ENCODE data around the gene HECW1.

HECW1 gene

DNA sequence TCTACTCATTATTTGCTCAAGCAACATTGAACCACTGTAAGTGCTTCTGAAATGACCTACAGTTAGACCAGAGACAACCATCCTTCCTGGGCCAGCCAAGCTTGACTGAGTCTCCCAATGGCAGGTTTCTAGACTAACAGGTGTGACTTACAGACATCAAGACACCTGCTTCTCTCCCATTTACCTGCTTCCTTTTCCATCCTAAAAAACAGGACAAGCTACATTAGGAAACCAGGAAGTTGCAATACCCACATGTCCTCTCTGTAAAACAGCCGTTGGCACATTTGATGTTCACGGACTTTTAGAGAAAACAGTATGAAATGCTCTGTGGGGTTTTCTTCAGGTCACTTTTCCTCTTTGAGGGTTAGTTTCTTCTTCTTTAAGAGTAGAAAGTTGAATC, 4.0 kb downstream of the HECW1 start:
- Histone ChIP-seq H3K36me3 (peaks cover 0 to 8% (median 0%) of the 10 kb centered on the region in 11 experiments; a peak in 3 of 22 replicates), H3K9ac (peak overlapping the region in 4 of 11 experiments; percentile 4 to 19 (median 10); a peak in 3 of 22 replicates), H3K9me3 (replicated peaks in 1 of 11) (no peaks in the 10 kb centered on the region), H3K4me3 (peak overlapping the region in 7 of 10 experiments; percentile 6 to 76 (median 32); a peak in 6 of 20 replicates), H3K27me3 (peaks cover 0 to 53% (median 0%) of the 10 kb centered on the region in 11 experiments; a peak in 11 of 22 replicates), H4K20me1 (peaks cover 0 to 7% (median 0%) of the 10 kb centered on the region in 11 experiments; a peak in 1 of 22 replicates), H3K4me1 (peaks cover 65 to 73% (median 68%) of the 10 kb centered on the region in 10 experiments), H3K27ac (peak overlapping the region in 10 of 11 experiments; percentile 0 to 57 (median 34); a peak in 14 of 22 replicates), H3K4me2 (peak overlapping the region; percentile 71 to 100 (median 98))
- TF ChIP-seq Cebpa-rat (IDR thresholded peaks at IDR 0.05) = no peak

DNA sequence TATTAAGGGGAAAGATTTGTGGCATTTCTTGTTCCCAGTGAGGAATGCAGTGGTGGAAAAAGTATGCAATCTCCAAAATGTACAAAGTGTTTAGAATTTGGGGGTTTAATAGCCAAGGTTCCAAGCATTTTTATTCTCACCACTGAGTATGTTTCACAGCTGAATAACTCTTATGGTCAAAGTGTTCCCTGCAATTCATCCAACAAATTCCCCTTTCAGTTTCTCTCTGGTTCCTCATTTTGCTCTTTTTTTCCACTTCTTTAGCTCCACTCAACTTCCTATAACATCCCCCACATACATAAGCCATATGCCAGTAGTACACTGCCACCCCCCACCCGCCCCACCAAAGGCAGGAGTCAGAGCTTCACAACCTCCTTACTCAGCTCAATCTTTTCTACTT, 4.6 kb downstream of the HECW1 start:
- no peak for TF ChIP-seq Cebpa-rat (IDR thresholded peaks at IDR 0.05)
- H3K4me1 ChIP-seq = peaks cover 58 to 67% (median 61%) of the 10 kb centered on the region in 10 experiments
- no peaks in the 10 kb centered on the region for H3K9me3 ChIP-seq (replicated peaks in 1 of 11)
- H3K4me3 ChIP-seq = peak overlapping the region in 1 of 10 experiments; percentile 19; a peak in 1 of 20 replicates
- H3K36me3 ChIP-seq = peaks cover 0 to 8% (median 0%) of the 10 kb centered on the region in 11 experiments; a peak in 4 of 22 replicates
- peak overlapping the region in 1 of 11 experiments; percentile 37; a peak in 2 of 22 replicates for H3K9ac ChIP-seq
- H3K4me2 ChIP-seq = peak overlapping the region; percentile 71 to 100 (median 98)
- H4K20me1 ChIP-seq = peaks cover 0 to 7% (median 0%) of the 10 kb centered on the region in 11 experiments; a peak in 1 of 22 replicates
- H3K27me3 ChIP-seq = peaks cover 0 to 46% (median 0%) of the 10 kb centered on the region in 11 experiments; a peak in 11 of 22 replicates
- peak overlapping the region in 10 of 11 experiments; percentile 7 to 57 (median 40); a peak in 16 of 22 replicates for H3K27ac ChIP-seq

DNA sequence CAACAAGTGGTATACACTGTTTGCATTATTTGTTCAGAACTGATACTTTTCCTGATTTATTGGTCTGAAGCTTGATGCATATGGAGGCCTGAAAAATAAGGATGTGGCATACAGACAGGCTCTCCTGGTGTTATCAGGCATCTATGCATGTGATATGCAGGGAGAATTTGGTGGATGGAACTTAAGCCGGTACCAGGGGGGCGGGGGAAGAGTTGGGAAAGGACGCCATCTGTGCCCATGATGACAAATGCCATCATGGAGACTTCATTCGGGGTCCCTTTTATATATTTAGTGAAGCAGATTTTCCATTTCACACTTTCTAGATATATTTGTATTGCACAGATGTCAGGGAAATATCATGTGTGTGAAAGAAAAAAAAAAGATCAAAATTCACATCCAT, 5.4 kb downstream of the HECW1 start:
- Histone ChIP-seq H4K20me1 (peaks cover 0 to 7% (median 0%) of the 10 kb centered on the region in 11 experiments; a peak in 1 of 22 replicates), H3K4me3 (peak overlapping the region in 1 of 10 experiments; percentile 5; a peak in 2 of 20 replicates), H3K9ac (peak overlapping the region in 3 of 11 experiments; percentile 4 to 37 (median 16); a peak in 1 of 22 replicates), H3K36me3 (peaks cover 0 to 10% (median 0%) of the 10 kb centered on the region in 11 experiments; a peak in 4 of 22 replicates), H3K27me3 (peaks cover 0 to 39% (median 0%) of the 10 kb centered on the region in 11 experiments; a peak in 11 of 22 replicates), H3K9me3 (replicated peaks in 1 of 11) (no peaks in the 10 kb centered on the region), H3K4me1 (peaks cover 57 to 65% (median 59%) of the 10 kb centered on the region in 10 experiments), H3K4me2 (peak overlapping the region; percentile 71 to 100 (median 98)), H3K27ac (peak overlapping the region in 9 of 11 experiments; percentile 12 to 52 (median 42); a peak in 15 of 22 replicates)
- TF ChIP-seq Cebpa-rat (IDR thresholded peaks at IDR 0.05) = no peak

DNA sequence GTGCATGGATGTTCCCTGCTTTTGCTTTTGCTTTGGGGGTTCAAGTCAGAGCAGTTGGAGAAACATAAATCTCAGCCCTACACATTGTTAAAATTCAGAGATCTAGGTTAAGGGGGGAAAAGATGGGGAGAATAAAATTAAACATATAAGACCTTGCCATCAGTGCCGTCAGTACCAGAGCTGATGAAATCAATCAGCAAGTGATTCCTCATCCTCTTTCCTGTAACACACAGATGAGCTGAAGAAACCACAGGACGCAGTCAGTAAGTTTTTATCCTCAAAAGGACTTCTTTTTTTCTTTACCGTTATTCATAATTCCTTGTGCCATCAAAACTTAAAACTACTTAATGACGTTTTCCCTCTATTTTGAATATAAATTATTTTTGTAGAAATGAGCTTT, 5.9 kb downstream of the HECW1 start:
- Histone ChIP-seq H4K20me1 (peaks cover 0 to 7% (median 0%) of the 10 kb centered on the region in 11 experiments; a peak in 1 of 22 replicates), H3K36me3 (peaks cover 0 to 10% (median 0%) of the 10 kb centered on the region in 11 experiments; a peak in 4 of 22 replicates), H3K27ac (peak overlapping the region in 9 of 11 experiments; percentile 12 to 52 (median 42); a peak in 14 of 22 replicates), H3K4me1 (peaks cover 57 to 64% (median 59%) of the 10 kb centered on the region in 10 experiments), H3K4me3 (peak overlapping the region in 1 of 10 experiments; percentile 5; a peak in 2 of 20 replicates), H3K9me3 (replicated peaks in 1 of 11) (no peaks in the 10 kb centered on the region), H3K4me2 (peak overlapping the region; percentile 71 to 100 (median 98)), H3K9ac (peak overlapping the region in 2 of 11 experiments; percentile 4 to 16; a peak in 1 of 22 replicates), H3K27me3 (peaks cover 0 to 34% (median 0%) of the 10 kb centered on the region in 11 experiments; a peak in 11 of 22 replicates)
- TF ChIP-seq Cebpa-rat (IDR thresholded peaks at IDR 0.05) = no peak

DNA sequence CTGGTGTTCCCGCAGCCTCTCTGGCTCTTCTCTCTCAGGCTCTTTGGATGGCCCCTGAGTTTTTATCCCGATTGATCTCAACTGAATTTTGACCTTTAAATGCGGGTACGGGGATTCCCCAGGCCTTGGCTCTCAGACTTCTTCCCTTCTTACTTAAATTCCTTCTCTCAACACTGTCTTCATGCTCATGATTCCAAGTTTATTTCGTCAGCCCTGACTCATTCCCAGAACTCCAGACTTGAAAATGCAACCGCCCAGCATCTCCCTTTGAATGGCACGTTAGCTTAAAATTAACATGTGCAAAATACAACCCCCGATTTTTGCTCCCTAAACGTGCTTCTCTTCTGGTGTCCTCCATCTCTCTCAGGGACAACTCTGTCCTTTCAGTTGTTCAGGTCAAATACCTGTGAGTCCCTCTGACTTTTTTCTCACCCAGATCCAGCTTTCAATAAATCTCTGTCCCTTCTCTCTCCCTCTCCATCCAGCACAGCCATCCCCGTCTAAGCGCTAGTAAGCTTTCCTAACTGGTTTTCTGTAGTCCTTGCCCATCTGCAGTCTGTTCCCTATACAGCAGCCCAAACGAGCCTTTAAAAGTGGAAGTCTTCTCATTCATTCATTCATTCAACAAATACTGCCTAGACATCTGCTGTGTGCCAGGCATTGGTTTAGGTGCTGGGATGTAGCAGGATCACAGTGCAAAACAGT, 7.1 kb downstream of the HECW1 start:
- H3K9ac ChIP-seq = no peak overlapping the region
- H3K27me3 ChIP-seq = peaks cover 0 to 22% (median 0%) of the 10 kb centered on the region in 11 experiments; a peak in 8 of 22 replicates
- peak overlapping the region in 9 of 11 experiments; percentile 87 to 100 (median 98); a peak in 16 of 22 replicates for H3K4me2 ChIP-seq
- H4K20me1 ChIP-seq = no peaks in the 10 kb centered on the region
- no peak for TF ChIP-seq Cebpa-rat (IDR thresholded peaks at IDR 0.05)
- H3K4me1 ChIP-seq = peaks cover 48 to 52% (median 50%) of the 10 kb centered on the region in 10 experiments
- H3K9me3 ChIP-seq (replicated peaks in 1 of 11) = no peaks in the 10 kb centered on the region
- H3K4me3 ChIP-seq = no peak overlapping the region
- H3K36me3 ChIP-seq = peaks cover 0 to 10% (median 0%) of the 10 kb centered on the region in 11 experiments; a peak in 4 of 22 replicates
- H3K27ac ChIP-seq = no peak overlapping the region

DNA sequence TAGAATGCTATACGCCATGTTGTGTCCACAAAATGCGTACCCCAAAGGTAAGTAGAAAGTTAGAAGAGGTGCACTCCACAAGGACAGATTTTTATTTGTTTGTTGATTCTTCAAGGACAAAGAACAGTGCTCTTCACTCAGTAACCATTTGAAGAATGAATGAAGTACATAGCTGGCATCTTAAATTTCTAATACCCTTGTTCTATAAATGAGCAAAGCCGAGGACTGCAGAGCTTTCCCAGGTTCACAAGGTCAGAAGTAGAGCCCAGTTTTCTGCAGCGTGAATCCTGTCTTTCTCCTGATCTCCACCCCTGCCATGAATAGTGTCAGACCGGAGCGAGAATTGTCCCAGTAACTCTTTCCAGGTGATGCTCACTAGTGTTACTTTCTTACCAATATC, 9.5 kb downstream of the HECW1 start:
- Histone ChIP-seq H3K27me3 (peaks cover 0 to 7% (median 0%) of the 10 kb centered on the region in 11 experiments; a peak in 1 of 22 replicates), H3K4me3 (no peak overlapping the region), H3K4me2 (no peak overlapping the region), H3K27ac (no peak overlapping the region), H3K9me3 (replicated peaks in 1 of 11) (peaks cover 0 to 8% (median 0%) of the 10 kb centered on the region in 11 experiments; a peak in 2 of 22 replicates), H3K9ac (no peak overlapping the region), H4K20me1 (no peaks in the 10 kb centered on the region), H3K4me1 (peaks cover 23 to 28% (median 25%) of the 10 kb centered on the region in 10 experiments), H3K36me3 (peaks cover 0 to 13% (median 0%) of the 10 kb centered on the region in 11 experiments; a peak in 6 of 22 replicates)
- no peak for TF ChIP-seq Cebpa-rat (IDR thresholded peaks at IDR 0.05)

DNA sequence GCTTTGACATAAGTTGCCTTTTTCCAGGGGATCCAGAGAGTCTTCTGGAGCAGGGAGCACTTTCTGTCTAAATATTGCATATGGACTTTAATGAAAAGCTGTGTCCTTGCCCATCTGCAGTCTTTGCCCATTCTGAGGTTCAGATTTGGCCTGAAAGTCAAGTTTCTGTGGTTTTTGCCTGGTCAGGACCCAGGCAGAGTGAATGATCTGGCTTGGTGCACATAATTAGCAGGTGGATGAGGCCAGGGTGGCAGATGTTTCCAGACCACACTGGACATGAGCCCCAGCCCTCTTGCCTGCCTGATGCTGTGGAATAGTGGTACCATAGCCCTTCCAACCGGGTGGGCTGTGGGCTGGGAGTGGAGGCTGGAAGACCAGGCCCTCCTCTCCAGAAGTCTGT, 11.0 kb downstream of the HECW1 start:
- H4K20me1 ChIP-seq = no peaks in the 10 kb centered on the region
- peaks cover 0 to 7% (median 0%) of the 10 kb centered on the region in 11 experiments; a peak in 1 of 22 replicates for H3K27me3 ChIP-seq
- H3K36me3 ChIP-seq = peaks cover 0 to 16% (median 8%) of the 10 kb centered on the region in 11 experiments; a peak in 8 of 22 replicates
- H3K27ac ChIP-seq = no peak overlapping the region
- peaks cover 0 to 18% (median 0%) of the 10 kb centered on the region in 11 experiments; a peak in 3 of 22 replicates for H3K9me3 ChIP-seq (replicated peaks in 1 of 11)
- TF ChIP-seq Cebpa-rat (IDR thresholded peaks at IDR 0.05) = no peak
- no peak overlapping the region for H3K9ac ChIP-seq
- no peak overlapping the region for H3K4me3 ChIP-seq
- H3K4me2 ChIP-seq = no peak overlapping the region
- peaks cover 8 to 13% (median 11%) of the 10 kb centered on the region in 10 experiments for H3K4me1 ChIP-seq

DNA sequence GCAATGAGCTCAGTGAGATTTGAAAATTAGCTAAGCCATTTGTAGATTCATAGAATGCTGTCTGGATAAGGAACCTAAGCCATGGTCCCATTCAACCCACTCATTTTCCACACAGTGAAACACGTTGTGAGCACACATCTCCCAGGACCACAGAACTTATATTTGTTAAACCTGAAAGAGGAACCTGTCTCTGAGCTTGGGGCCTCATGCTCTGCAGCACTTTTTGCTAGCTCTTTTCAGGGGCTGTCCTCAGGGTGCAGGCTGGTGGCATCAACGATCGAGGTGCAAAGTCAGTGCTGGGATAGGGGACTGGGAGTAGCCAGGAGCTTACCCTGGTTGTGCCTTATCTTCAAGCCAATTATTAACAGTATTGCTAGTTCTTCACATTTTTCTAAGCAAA, 11.9 kb downstream of the HECW1 start:
- peak overlapping the region in 2 of 11 experiments; percentile 6 to 30; a peak in 1 of 22 replicates for H3K4me2 ChIP-seq

More for the DNA sequence above, 11.9 kb downstream of the HECW1 start:
- no peaks in the 10 kb centered on the region for H4K20me1 ChIP-seq
- peaks cover 0 to 19% (median 8%) of the 10 kb centered on the region in 11 experiments; a peak in 8 of 22 replicates for H3K36me3 ChIP-seq
- peaks cover 0 to 18% (median 0%) of the 10 kb centered on the region in 11 experiments; a peak in 3 of 22 replicates for H3K9me3 ChIP-seq (replicated peaks in 1 of 11)
- H3K4me1 ChIP-seq = peaks cover 0 to 4% (median 1%) of the 10 kb centered on the region in 10 experiments; a peak in 13 of 20 replicates
- H3K27me3 ChIP-seq = peaks cover 0 to 2% (median 0%) of the 10 kb centered on the region in 11 experiments; a peak in 1 of 22 replicates
- H3K27ac ChIP-seq = no peak overlapping the region
- TF ChIP-seq Cebpa-rat (IDR thresholded peaks at IDR 0.05) = no peak
- no peak overlapping the region for H3K9ac ChIP-seq
- H3K4me3 ChIP-seq = no peak overlapping the region

Measured in BLaER1 treated with 17β-estradiol and CSF1 and Interleukin-3, amounts not matched to agents 10 nM and 100 nM (cell line).